Right cardiac atrium (tissue), 5 donors: ENCODE data around the gene NUBP2. TPM values are rescaled to one million over a fixed set of nuclear protein-coding genes. Genes with fewer than 3 reads are reported as not detected.

Experiments used
- ATAC-seq, 2 donors: fragments of 200-7000 bp; cut with Tn5 transposase; one replicate each; pipeline versions ENCODE4 v1.8.0 to v1.9.1; 2020; ENCODE audit warnings: moderate library complexity in 2 of 2, mild to moderate bottlenecking in 1 of 2
- DNase-seq, 3 donors: peaks; one replicate each; pipeline ENCODE4 v3.0.0-alpha.2; 2020
- H3K27ac ChIP-seq: one replicate; pipeline ENCODE4 v1.5.1; 2013; ENCODE audit warnings: mild to moderate bottlenecking, low read length, control low read depth, moderate library complexity
- H3K27me3 ChIP-seq: one replicate; pipeline ENCODE4 v1.6.1; 2013; ENCODE audit not compliant: control insufficient read depth, insufficient read depth
- H3K4me1 ChIP-seq: one replicate; pipeline ENCODE4 v1.6.1; 2013; ENCODE audit warnings: low read length; ENCODE audit not compliant: control insufficient read depth, insufficient read depth
- H3K4me3 ChIP-seq: one replicate; pipeline ENCODE4 v1.5.1; 2013; ENCODE audit warnings: low read length, control low read depth
- H3K9me3 ChIP-seq: one replicate; pipeline ENCODE4 v1.6.1; 2013; ENCODE audit warnings: low read length; ENCODE audit not compliant: control insufficient read depth
- WGBS: extraction: QIAGEN DNeasy Blood & Tissue Kit; methylation state at CpG from one replicate; pipeline ENCODE4 v1.1.7; 2013; 5-methylcytosine and 5-hydroxymethylcytosine counted together
- intact Hi-C, 4 donors: fragments of 100-400 bp; cut with DNase I; formaldehyde crosslinking; loops; one replicate each; pipeline versions ENCODE4 v1.11.0 to v1.14.0; 2022 to 2023
- polyA plus RNA-seq: library from polyadenylated mRNA; stranded (reverse); fragments of 200-250 nt; gene quantifications from one replicate; pipeline ENCODE4 v1.2.3, GENCODE V29; 2013
- total RNA-seq, 4 donors: library from RNA; stranded (reverse); fragmentation: NEBNext Ultra II Directional; extraction: Animal tissue kit (Norgen Biotek cat#: 25700); gene quantifications; one replicate each; pipeline ENCODE4 v1.2.1, GENCODE V29; 2021
- donor health status: healthy with polysubstance abuse.
- donor health status: DM: no; HTN: yes; CAD: no.
- donor health status: DM: no; HTN: no; CAD: no.
- donor health status: DM: no; HTN: yes; CAD: no; lungs with severe emphysema.
- donor health status: DM: yes; HTN: yes; CAD: no.

Gene NUBP2
- total and polyA plus RNA-seq, 5 donors = 33.1 to 45.3 (median 37.7) TPM

GRCh38 chr16:1745181-1745899 lies 37.4 kb upstream of the NUBP2 start:
- ATAC-seq (no peak), DNase-seq (no peak)
- H3K4me3 ChIP-seq = no peak overlapping the region
- H3K27ac ChIP-seq = no peak overlapping the region
- 92% methylated on average over 25 of the region's 25 CpGs for WGBS
- intact Hi-C loops = no loop called here
- H3K4me1 ChIP-seq = no peaks in the 10 kb centered on the region
- no peaks in the 10 kb centered on the region for H3K9me3 ChIP-seq
- no peaks in the 10 kb centered on the region for H3K27me3 ChIP-seq

GRCh38 chr16:1745900-1746692 lies 36.7 kb upstream of the NUBP2 start:
- Histone ChIP-seq H3K4me1 (no peaks in the 10 kb centered on the region), H3K4me3 (no peak overlapping the region), H3K27ac (no peak overlapping the region), H3K9me3 (no peaks in the 10 kb centered on the region), H3K27me3 (no peaks in the 10 kb centered on the region)
- ATAC-seq = no peak
- DNase-seq = no peak
- 92% methylated on average over 29 of the region's 29 CpGs for WGBS
- intact Hi-C loops = no loop called here

GRCh38 chr16:1746693-1747195 lies 36.0 kb upstream of the NUBP2 start:
- no peaks in the 10 kb centered on the region for H3K9me3 ChIP-seq
- H3K4me1 ChIP-seq = no peaks in the 10 kb centered on the region
- intact Hi-C loops = no loop called here
- DNase-seq (no peak), ATAC-seq (no peak)
- 94% methylated on average over 31 of the region's 31 CpGs for WGBS
- H3K4me3 ChIP-seq = no peak overlapping the region
- no peak overlapping the region for H3K27ac ChIP-seq
- no peaks in the 10 kb centered on the region for H3K27me3 ChIP-seq

DNA sequence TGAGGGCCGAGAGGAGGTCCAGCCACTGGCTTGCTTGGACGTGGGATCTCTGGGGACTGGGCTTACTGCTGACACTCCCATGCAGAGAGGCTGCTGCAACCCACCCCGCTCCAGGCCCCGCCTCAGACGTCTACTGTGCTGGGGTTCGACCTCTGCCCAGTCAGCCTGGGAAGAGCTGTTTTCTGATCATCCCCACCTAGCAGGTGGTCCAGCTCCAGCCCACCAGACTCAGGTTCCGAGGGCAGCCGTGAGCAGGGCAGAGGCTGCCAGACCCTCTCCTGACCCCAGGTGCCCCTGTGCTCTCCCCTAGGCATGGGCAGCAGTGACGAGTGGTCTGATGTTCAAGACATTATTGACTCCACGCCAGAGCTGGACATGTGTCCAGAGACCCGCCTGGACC lies 34.8 kb upstream of the NUBP2 start:
- no peaks in the 10 kb centered on the region for H3K27me3 ChIP-seq
- WGBS = 87% methylated on average over 11 of the region's 11 CpGs
- no peak for DNase-seq
- no peak for ATAC-seq
- intact Hi-C loops = no loop called here
- no peaks in the 10 kb centered on the region for H3K4me1 ChIP-seq
- no peak overlapping the region for H3K4me3 ChIP-seq
- H3K27ac ChIP-seq = no peak overlapping the region
- H3K9me3 ChIP-seq = no peaks in the 10 kb centered on the region

DNA sequence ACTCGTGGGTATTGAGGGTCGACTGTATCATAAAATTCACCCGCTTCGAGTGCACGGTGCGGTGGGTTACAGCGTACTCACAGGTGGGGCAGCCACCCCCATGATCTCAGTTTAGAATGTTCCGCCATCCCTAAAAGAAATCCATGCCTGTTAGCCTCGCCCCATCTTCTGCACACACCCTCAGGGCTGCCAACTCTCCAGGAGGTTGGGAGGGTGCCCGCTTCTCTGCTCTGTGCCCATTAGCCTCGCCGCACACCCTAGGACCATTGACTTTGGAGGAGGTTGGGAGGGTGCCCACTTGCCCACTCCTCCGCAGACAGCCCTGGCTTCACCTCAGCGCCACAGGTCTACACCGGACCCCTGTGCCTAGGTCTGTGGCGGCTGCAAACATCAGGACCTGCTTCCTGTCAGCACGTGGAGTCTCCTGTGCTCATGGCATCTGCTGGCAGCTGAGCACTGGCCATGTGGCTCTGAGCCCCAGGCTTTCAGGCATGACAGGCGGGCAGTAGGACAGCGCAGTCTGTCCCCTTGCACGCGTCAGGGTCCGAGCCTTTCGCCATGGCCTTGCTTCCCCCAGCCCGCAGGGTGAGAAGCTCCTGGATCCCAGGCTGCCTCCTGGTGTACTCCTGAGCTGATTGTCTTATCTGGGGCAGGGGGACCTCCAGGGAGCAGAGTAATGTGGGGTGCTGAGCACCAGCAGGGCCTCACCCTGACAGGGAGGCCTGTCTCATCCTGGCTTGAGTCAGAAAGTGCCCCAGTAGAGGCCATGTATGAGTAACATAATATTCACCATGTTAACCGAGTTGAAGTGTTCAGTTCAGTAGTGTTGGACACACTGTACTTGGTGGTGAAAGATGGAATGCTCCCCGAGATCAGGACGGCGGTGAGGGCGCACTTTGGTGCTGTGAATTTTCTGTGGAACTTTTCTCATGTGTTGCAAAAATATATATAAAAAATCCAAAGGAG lies 33.3 kb upstream of the NUBP2 start:
- WGBS = 97% methylated on average over 29 of the region's 29 CpGs
- no peak overlapping the region for H3K4me3 ChIP-seq
- no peaks in the 10 kb centered on the region for H3K27me3 ChIP-seq
- no peaks in the 10 kb centered on the region for H3K9me3 ChIP-seq
- H3K27ac ChIP-seq = no peak overlapping the region
- ATAC-seq = no peak
- intact Hi-C loops = no loop called here
- DNase-seq = no peak
- no peaks in the 10 kb centered on the region for H3K4me1 ChIP-seq

DNA sequence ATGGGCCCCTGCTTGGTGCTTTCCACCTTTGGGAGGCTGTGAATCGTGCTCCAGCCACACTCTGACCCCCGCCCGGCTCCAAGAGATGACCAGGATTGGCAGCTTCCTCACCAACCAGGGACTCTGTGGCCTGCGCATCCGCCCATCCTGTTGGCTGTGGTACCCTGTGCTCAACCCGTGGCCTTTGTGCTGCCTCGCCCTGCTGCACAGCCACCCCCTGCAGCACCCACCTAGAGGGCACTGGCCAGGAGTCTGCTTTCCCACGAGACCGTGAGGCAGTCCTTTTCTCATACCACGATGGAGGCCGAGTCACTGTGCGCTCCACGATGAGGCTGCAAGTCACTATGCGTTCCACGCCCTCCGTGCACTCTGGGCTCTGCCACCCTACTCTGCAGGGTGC lies 30.8 kb upstream of the NUBP2 start:
- H3K4me1 ChIP-seq = no peaks in the 10 kb centered on the region
- no peaks in the 10 kb centered on the region for H3K9me3 ChIP-seq
- no peak overlapping the region for H3K27ac ChIP-seq
- DNase-seq (no peak), ATAC-seq (no peak)
- no peaks in the 10 kb centered on the region for H3K27me3 ChIP-seq
- intact Hi-C loops = no loop called here
- H3K4me3 ChIP-seq = no peak overlapping the region
- WGBS = 95% methylated on average over 16 of the region's 16 CpGs

- Histone ChIP-seq H3K27me3 (no peaks in the 10 kb centered on the region), H3K4me3 (no peak overlapping the region), H3K4me1 (no peaks in the 10 kb centered on the region), H3K9me3 (no peaks in the 10 kb centered on the region), H3K27ac (no peak overlapping the region)
- no peak for ATAC-seq
- intact Hi-C loops = no loop called here
- no peak for DNase-seq
- 91% methylated on average over 14 of the region's 14 CpGs for WGBS
Observed at GRCh38 chr16:1752853-1753252, 29.9 kb upstream of the NUBP2 start.

DNA sequence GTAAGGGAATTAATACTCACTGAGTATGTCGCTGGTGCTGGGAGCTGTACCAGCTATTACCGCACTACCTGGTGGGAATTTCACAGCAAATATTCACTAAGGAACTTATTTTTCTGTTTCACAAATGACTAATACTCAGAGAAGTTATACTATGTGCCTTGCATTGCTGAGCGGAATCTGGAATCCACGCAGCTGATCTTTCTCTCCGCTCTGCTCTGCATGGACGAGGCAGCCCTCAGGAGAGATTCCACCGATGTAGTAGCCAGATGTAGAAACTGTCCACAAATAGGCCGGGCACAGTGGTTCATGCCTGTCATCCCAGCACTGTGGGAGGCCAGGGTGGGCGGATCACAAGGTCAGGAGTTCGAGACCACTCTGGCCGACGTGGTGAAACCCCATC lies 28.6 kb upstream of the NUBP2 start:
- no peak overlapping the region for H3K4me3 ChIP-seq
- no peak overlapping the region for H3K27ac ChIP-seq
- no peaks in the 10 kb centered on the region for H3K9me3 ChIP-seq
- intact Hi-C loops = no loop called here
- 91% methylated on average over 12 of the region's 12 CpGs for WGBS
- DNase-seq (no peak), ATAC-seq (no peak)
- H3K4me1 ChIP-seq = no peaks in the 10 kb centered on the region
- H3K27me3 ChIP-seq = no peaks in the 10 kb centered on the region

DNA sequence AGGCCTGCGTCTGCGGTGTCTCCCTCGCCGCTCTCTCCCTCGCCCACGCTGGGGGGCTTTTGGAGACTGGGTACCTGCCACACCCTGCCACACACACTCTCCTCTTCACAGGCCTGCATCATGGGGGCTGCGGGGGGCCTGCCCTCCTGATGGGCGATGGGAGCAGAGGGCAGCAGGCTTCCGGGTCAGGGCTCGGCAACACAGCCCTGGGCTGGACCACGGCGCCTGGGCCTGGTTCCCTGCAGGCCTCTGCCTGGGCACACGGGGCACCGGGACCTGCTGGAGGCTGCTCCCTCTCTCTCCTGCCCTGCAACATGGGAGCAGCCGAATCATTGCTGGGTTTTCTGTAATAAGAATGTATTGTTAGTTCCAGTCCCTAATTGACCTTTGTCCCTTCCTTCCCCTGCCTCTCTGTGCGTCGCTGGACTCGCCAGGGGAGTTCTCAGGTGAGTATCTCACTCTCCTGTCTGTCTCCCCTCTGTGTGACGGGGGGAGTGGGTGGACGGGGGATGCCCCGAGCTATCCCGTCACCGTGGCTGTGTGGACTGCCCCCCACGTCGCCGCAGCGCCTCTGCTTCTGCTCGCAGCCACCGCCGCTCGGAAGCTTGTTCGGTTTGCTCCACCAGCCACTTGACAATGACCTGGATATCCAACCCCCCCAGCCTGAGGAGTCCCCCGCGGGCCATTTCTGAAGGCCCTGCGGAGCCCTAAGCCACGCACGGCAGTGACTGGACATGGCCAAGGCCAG lies 24.9 kb upstream of the NUBP2 start:
- 92% methylated on average over 37 of the region's 37 CpGs for WGBS
- H3K4me3 ChIP-seq = no peak overlapping the region
- no peaks in the 10 kb centered on the region for H3K4me1 ChIP-seq
- H3K27me3 ChIP-seq = no peaks in the 10 kb centered on the region
- DNase-seq (no peak), ATAC-seq (no peak)
- no peaks in the 10 kb centered on the region for H3K9me3 ChIP-seq
- intact Hi-C loops = no loop called here
- H3K27ac ChIP-seq = no peak overlapping the region

- no peaks in the 10 kb centered on the region for H3K4me1 ChIP-seq
- no peak overlapping the region for H3K4me3 ChIP-seq
- ATAC-seq = no peak
- WGBS = 90% methylated on average over 18 of the region's 18 CpGs
- no peaks in the 10 kb centered on the region for H3K27me3 ChIP-seq
- no peak overlapping the region for H3K27ac ChIP-seq
- intact Hi-C loops = no loop called here
- H3K9me3 ChIP-seq = no peaks in the 10 kb centered on the region
- no peak for DNase-seq
Observed at GRCh38 chr16:1758923-1759322, 23.8 kb upstream of the NUBP2 start.
